Ureter (tissue), 1 donor: ENCODE data around the gene DARS2. TPM values are rescaled to one million over a fixed set of nuclear protein-coding genes. Genes with fewer than 3 reads are reported as not detected.

Experiments
- DNase-seq: peaks from one replicate; pipeline ENCODE4 v3.0.0-alpha.2; 2020; ENCODE audit warnings: low spot score
- total RNA-seq: library from RNA; stranded (reverse); gene quantifications from one replicate; pipeline ENCODE4 v1.2.4, GENCODE V29; 2023
- donor health status: DM: yes; HTN: yes; CAD: no.

The DARS2 gene
- total RNA-seq, 1 donor from 2014 or later, result 17.5 TPM

DNA sequence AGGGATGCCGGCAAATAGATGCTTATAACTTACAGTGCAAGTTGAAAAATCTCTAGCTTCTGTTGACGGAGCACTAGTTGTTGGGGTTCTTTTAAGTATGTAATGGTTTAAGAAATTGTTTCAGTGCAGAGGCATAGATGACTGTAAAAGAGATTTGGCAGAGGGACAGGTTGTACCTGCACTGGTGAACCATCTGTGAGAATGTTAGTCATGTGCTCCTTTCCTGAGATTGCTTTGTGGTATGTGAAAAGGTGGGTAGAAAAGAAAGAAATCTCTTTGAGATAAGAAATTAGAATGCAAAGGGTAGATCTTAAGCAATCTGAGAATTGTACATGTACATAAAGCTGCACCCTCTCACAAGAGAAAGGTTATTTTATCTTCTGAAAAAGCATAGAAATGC is 63.2 kb downstream of the DARS2 start:
- no peak for DNase-seq

DNA sequence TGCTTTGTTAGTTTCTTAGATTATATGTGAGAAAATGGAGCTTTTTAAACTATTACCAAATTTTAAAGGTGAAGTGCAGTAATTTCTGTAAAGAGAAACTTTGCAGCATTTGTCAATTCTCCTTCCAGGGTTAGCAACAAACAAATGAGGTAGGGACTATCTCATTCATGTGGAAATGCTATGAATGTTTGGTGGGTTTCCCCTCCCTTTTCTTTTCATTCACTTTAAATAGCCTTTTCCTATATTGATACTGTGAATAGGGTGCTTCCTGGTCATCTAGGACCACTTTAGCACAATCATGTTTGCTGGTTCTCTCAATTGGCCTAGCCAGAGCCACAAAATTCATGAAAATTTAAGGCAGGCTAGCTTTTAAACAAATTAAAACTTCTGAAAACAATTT is 64.3 kb downstream of the DARS2 start:
- no peak for DNase-seq

DNA sequence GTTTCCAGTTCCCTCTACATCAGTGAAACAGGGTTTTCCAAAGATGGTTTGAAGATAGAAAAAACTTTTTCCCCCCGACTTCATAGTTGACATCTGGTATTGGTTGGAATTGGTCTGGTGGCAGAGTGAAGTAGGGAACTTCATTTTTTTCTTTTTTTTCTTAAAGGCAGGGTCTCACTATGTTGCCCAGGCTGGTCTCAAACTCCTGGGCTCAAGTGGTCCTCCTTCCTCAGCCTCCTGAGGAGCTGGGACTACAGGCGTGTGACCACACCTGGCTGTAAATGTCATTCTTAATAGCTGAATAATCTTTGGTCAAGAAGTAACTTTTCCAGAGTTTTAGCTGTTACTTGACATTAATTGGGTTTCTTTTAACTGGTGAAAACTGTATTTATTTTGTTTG is 65.4 kb downstream of the DARS2 start:
- no peak for DNase-seq

DNA sequence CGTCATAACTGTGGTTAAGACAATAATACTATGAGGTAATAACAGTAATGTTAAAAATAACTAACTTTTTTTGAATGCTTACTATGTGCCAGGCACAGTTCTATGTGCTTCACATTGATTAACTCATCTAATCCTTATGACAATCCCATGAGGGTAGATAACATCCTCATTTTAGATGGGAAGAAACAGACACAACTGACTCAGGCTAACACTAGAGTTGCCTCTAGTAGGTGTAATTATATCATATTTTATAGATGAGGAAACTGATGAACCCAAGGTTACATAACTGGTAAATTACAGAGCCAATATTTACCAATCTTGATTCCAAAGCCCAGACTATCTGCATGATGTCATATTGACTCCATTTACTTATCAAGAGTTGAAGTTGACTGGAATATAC is 69.1 kb downstream of the DARS2 start:
- DNase-seq, result no peak

DNA sequence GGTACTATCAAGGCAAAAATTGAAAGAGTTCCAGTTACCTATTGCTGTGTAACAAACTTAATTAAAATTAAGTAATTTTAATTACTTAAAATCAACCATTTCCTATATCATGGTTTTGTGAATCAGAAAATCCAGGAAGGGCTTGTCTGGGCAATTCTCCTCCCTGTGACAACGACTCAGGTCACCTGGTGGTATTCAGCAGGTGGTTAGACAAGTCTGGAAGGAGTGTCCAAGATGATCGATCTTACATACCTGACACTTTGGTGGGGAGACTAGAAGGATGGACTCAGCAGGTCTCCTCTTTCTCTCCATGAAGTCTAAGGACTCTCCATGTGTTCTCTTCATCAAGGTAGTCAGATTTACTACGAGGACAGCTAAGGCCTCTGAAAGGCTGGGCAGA is 69.7 kb downstream of the DARS2 start:
- no peak for DNase-seq

- no peak for DNase-seq
Measured at GRCh38 chr1:173900427-173900826, 76.0 kb downstream of the DARS2 start.

DNA sequence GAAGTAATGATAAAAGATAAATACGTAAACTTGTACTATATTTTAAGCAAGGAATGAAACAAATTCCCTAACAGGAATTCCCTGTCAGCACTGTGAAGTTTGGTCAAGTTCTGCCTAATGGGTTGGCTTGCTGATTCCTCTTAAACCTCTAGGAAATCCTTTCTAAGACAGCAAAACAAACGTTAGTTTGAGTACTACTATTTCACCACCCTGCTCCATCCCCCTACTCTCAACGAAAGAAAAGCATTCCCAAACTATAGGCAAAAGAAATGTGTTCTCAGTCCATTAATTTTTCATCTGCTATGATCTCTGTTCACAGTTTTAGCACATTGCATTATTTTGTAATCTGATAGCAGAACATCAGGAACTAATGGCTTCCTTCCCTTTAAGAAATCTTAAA is 76.5 kb downstream of the DARS2 start:
- DNase-seq, result no peak

- no peak for DNase-seq
Measured at GRCh38 chr1:173903827-173904531, 79.5 kb downstream of the DARS2 start.

Other genes starting within 250 kb of the DARS2 start
- not detected for gene SLC9C2, start 221.6 kb upstream of the DARS2 start, total RNA-seq
- gene TEX50, start 189.3 kb upstream of the DARS2 start, total RNA-seq, result not detected
- 0.47 TPM for gene ANKRD45, start 154.8 kb upstream of the DARS2 start, total RNA-seq
- 28.8 TPM for gene KLHL20, start 109.7 kb upstream of the DARS2 start, total RNA-seq
- 4.2 TPM for gene CENPL, start 210 bp downstream of the DARS2 start, total RNA-seq
- 543 TPM for gene GAS5, start 43.3 kb downstream of the DARS2 start, total RNA-seq
- 20.4 TPM for gene ZBTB37, start 43.7 kb downstream of the DARS2 start, total RNA-seq
- gene SERPINC1, start 92.7 kb downstream of the DARS2 start, total RNA-seq, result 0.44 TPM
- gene RC3H1, start 197.7 kb downstream of the DARS2 start, total RNA-seq, result 49.1 TPM